Parathyroid adenoma (tissue), 2 donors: ENCODE results near the gene IGF2BP1.

Experiments used
- H2AFZ ChIP-seq: fragments of 300-600 bp; sonication (generic); one replicate; pipeline ENCODE4 v1.7.0; 2017; ENCODE audit warnings: antibody characterized with exemption, mild to moderate bottlenecking
- H3K27ac ChIP-seq: fragments of 300-600 bp; sonication (generic); one replicate; pipeline ENCODE4 v1.7.0; 2017
- H3K27me3 ChIP-seq: fragments of 300-600 bp; sonication (generic); one replicate; pipeline ENCODE4 v1.7.0; 2017; ENCODE audit warnings: low read length; ENCODE audit not compliant: control insufficient read depth, insufficient read depth
- H3K36me3 ChIP-seq: fragments of 300-600 bp; sonication (generic); one replicate; pipeline ENCODE4 v1.7.0; 2017; ENCODE audit warnings: low read length; ENCODE audit not compliant: control insufficient read depth, insufficient read depth
- H3K4me1 ChIP-seq: fragments of 300-600 bp; sonication (generic); one replicate; pipeline ENCODE4 v1.7.0; 2017; ENCODE audit warnings: control low read depth
- H3K4me2 ChIP-seq: fragments of 300-600 bp; sonication (generic); one replicate; pipeline ENCODE4 v1.7.0; 2017; ENCODE audit warnings: low read length
- H3K4me3 ChIP-seq: fragments of 300-600 bp; sonication (generic); one replicate; pipeline ENCODE4 v1.7.0; 2017; ENCODE audit warnings: low read depth, low read length
- H3K79me2 ChIP-seq: fragments of 300-600 bp; sonication (generic); one replicate; pipeline ENCODE4 v1.7.0; 2017; ENCODE audit warnings: control low read depth
- H3K9ac ChIP-seq: fragments of 300-600 bp; sonication (generic); one replicate; pipeline ENCODE4 v1.7.0; 2017; ENCODE audit warnings: mild to moderate bottlenecking
- H3K9me3 ChIP-seq: fragments of 300-600 bp; sonication (generic); one replicate; pipeline ENCODE4 v1.7.0; 2017; ENCODE audit warnings: low read length; ENCODE audit not compliant: control insufficient read depth
- CTCF ChIP-seq: fragments of 300-600 bp; sonication (generic); IDR thresholded peaks from one replicate; pipeline ENCODE4 v1.7.0; 2017; ENCODE audit warnings: antibody characterized with exemption, mild to moderate bottlenecking
- donor health status: primary hyperparathyroidism.

The IGF2BP1 gene

GRCh38 chr17:48995304-48995973 lies 1.7 kb upstream of the IGF2BP1 start:
- no peak overlapping the region for H3K9ac ChIP-seq
- H3K4me3 ChIP-seq = no peak overlapping the region
- H3K4me1 ChIP-seq = no peaks in the 10 kb centered on the region
- H2AFZ ChIP-seq = no peak overlapping the region
- no peaks in the 10 kb centered on the region for H3K9me3 ChIP-seq
- H3K27ac ChIP-seq = no peak overlapping the region
- TF ChIP-seq CTCF = no peak
- peaks cover 35% of the 10 kb centered on the region for H3K27me3 ChIP-seq
- H3K4me2 ChIP-seq = no peak overlapping the region
- no peaks in the 10 kb centered on the region for H3K36me3 ChIP-seq
- no peaks in the 10 kb centered on the region for H3K79me2 ChIP-seq

GRCh38 chr17:48995974-48996721 lies 1.0 kb upstream of the IGF2BP1 start:
- no peak for TF ChIP-seq CTCF
- no peaks in the 10 kb centered on the region for H3K36me3 ChIP-seq
- no peak overlapping the region for H3K4me2 ChIP-seq
- H3K27me3 ChIP-seq = peaks cover 35% of the 10 kb centered on the region
- no peak overlapping the region for H3K9ac ChIP-seq
- no peak overlapping the region for H3K27ac ChIP-seq
- H3K4me3 ChIP-seq = no peak overlapping the region
- no peaks in the 10 kb centered on the region for H3K9me3 ChIP-seq
- no peaks in the 10 kb centered on the region for H3K79me2 ChIP-seq
- H2AFZ ChIP-seq = no peak overlapping the region
- no peaks in the 10 kb centered on the region for H3K4me1 ChIP-seq

- no peak for TF ChIP-seq CTCF
- Histone ChIP-seq H3K4me3 (no peak overlapping the region), H3K4me1 (no peaks in the 10 kb centered on the region), H3K27me3 (peaks cover 38% of the 10 kb centered on the region), H3K9me3 (no peaks in the 10 kb centered on the region), H3K36me3 (no peaks in the 10 kb centered on the region), H3K4me2 (no peak overlapping the region), H3K79me2 (no peaks in the 10 kb centered on the region), H3K27ac (no peak overlapping the region), H3K9ac (no peak overlapping the region), H2AFZ (no peak overlapping the region)
Observed at GRCh38 chr17:48996722-48997102, 473 bp upstream of the IGF2BP1 start.

GRCh38 chr17:48997827-48998586 lies 822 bp downstream of the IGF2BP1 start:
- H3K4me1 ChIP-seq = no peaks in the 10 kb centered on the region
- peak overlapping the region; percentile 38 for H3K4me2 ChIP-seq
- TF ChIP-seq CTCF = no peak
- H3K79me2 ChIP-seq = no peaks in the 10 kb centered on the region
- H3K9ac ChIP-seq = no peak overlapping the region
- no peaks in the 10 kb centered on the region for H3K9me3 ChIP-seq
- no peak overlapping the region for H3K27ac ChIP-seq
- H3K4me3 ChIP-seq = no peak overlapping the region
- no peaks in the 10 kb centered on the region for H3K36me3 ChIP-seq
- peaks cover 41% of the 10 kb centered on the region for H3K27me3 ChIP-seq
- peak overlapping the region; percentile 9 for H2AFZ ChIP-seq
